Measurements from ENCODE around the gene TMEM150A.

DNA sequence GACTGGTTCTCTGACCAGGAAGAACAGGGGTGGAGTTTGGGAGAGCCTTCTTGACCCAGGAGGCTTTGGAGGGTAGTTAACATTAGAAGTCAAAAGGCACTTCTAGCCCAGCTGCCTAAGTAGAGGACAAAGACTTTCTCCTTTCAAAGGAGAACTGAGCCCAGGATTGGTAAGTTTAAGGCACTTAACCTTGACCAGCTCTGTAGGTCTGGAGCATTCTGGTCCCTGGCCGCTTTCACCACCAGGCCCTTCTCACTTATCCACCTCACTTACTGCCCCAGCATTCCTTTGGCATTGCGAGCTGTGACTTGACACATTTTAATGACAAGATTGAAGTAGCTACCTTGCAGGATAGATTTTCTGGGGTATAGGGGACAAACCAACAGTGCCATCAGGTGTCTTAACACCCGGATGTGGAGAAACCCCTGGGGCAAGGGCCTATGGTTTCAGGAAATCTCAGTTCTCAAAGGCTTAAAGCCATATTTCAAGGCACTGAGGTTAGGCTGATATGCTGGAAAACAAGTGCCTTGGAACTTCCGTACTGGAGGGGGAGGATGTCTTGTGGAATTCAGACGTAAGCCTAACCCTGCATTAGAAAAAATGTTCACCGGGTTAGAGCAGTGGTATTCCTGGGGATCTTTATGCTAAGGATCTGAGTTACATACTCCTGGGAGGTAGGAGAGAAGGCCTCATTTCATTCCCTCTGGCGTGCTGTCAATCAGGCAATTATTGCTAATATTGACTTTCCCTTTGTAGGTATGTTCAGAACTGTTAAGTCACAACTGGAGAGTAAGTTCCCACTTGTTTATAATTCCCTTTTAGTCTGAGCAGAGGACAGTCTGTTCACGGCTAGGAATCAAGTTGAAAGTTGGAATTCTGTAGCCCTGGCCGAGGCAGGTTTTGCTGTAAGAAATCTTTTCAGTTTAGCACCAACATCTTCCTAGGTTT lies 5.0 kb upstream of the TMEM150A start:
- TF ChIP-seq, protein P1, sequence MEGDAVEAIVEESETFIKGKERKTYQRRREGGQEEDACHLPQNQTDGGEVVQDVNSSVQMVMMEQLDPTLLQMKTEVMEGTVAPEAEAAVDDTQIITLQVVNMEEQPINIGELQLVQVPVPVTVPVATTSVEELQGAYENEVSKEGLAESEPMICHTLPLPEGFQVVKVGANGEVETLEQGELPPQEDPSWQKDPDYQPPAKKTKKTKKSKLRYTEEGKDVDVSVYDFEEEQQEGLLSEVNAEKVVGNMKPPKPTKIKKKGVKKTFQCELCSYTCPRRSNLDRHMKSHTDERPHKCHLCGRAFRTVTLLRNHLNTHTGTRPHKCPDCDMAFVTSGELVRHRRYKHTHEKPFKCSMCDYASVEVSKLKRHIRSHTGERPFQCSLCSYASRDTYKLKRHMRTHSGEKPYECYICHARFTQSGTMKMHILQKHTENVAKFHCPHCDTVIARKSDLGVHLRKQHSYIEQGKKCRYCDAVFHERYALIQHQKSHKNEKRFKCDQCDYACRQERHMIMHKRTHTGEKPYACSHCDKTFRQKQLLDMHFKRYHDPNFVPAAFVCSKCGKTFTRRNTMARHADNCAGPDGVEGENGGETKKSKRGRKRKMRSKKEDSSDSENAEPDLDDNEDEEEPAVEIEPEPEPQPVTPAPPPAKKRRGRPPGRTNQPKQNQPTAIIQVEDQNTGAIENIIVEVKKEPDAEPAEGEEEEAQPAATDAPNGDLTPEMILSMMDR (IDR thresholded peaks at IDR 0.05): no peak
- TF ChIP-seq POLR2A (IDR thresholded peaks at IDR 0.05) (no peak), EP300 (IDR thresholded peaks at IDR 0.05) (no peak)
